SK-N-SH treated with all-trans-retinoic acid at 6 μM for 48 hours (cell line): Measurements from ENCODE around the gene CDHR5.

ENCODE experiments used
- ATAC-seq: fragments of 200-7000 bp; cut with Tn5 transposase; 3 replicates; pipeline ENCODE4 v1.9.1; 2020; ENCODE audit warnings: mild to moderate bottlenecking, moderate library complexity
- ARNTL ChIP-seq: fragments of 450-650 bp; formaldehyde crosslinking; IDR thresholded peaks from 2 replicates; pipeline ENCODE4 v1.5.0; 2020; ENCODE audit warnings: low read depth, mild to moderate bottlenecking, moderate library complexity, borderline replicate concordance
- BACH2 ChIP-seq: fragments of 250-450 bp; sonication (Bioruptor Pico); IDR thresholded peaks from 2 replicates; pipeline ENCODE4 v1.9.0; 2021; ENCODE audit warnings: mild to moderate bottlenecking, borderline replicate concordance
- CREB5 ChIP-seq: fragments of 250-450 bp; sonication (Bioruptor Pico); IDR thresholded peaks from 2 replicates; pipeline ENCODE4 v1.5.1; 2020; ENCODE audit warnings: low read depth, mild to moderate bottlenecking, moderate library complexity
- CSDC2 ChIP-seq: fragments of 250-450 bp; sonication (Bioruptor Pico); IDR thresholded peaks from 2 replicates; pipeline ENCODE4 v1.5.0; 2020; ENCODE audit warnings: mild to moderate bottlenecking, moderate library complexity
- CSRNP3 ChIP-seq: fragments of 250-450 bp; sonication (Bioruptor Pico); IDR thresholded peaks from 2 replicates; pipeline ENCODE4 v1.5.1; 2021; ENCODE audit warnings: mild to moderate bottlenecking, moderate library complexity
- GLIS3 ChIP-seq: fragments of 250-450 bp; sonication (Bioruptor Pico); IDR thresholded peaks from 2 replicates; pipeline ENCODE4 v1.5.0; 2020; ENCODE audit warnings: mild to moderate bottlenecking, moderate library complexity
- ISL1 ChIP-seq: fragments of 250-450 bp; sonication (Bioruptor Pico); IDR thresholded peaks from 2 replicates; pipeline ENCODE4 v2.1.2; 2022; ENCODE audit warnings: mild to moderate bottlenecking, moderate library complexity
- PATZ1 ChIP-seq: fragments of 250-450 bp; sonication (Bioruptor Pico); IDR thresholded peaks from 2 replicates; pipeline ENCODE4 v1.8.0; 2020; ENCODE audit warnings: mild to moderate bottlenecking, moderate library complexity, borderline replicate concordance
- POU6F1 ChIP-seq: fragments of 250-450 bp; sonication (Bioruptor Pico); IDR thresholded peaks from 2 replicates; pipeline ENCODE4 v1.8.0; 2021; ENCODE audit warnings: low read depth, mild to moderate bottlenecking, moderate library complexity, borderline replicate concordance
- PPARA ChIP-seq: fragments of 250-450 bp; sonication (Bioruptor Pico); IDR thresholded peaks from 2 replicates; pipeline ENCODE4 v1.5.0; 2020; ENCODE audit warnings: mild to moderate bottlenecking, borderline replicate concordance
- RARB ChIP-seq: fragments of 250-450 bp; sonication (Bioruptor Pico); IDR thresholded peaks from 2 replicates; pipeline ENCODE4 v1.8.0; 2021; ENCODE audit warnings: mild to moderate bottlenecking, moderate library complexity
- SNAI2 ChIP-seq: fragments of 250-450 bp; sonication (Bioruptor Pico); IDR thresholded peaks from 2 replicates; pipeline ENCODE4 v1.5.0; 2020; ENCODE audit warnings: mild to moderate bottlenecking, moderate library complexity
- TCF4 ChIP-seq: fragments of 250-450 bp; sonication (Bioruptor Pico); IDR thresholded peaks from 2 replicates; pipeline ENCODE4 v1.8.0; 2021; ENCODE audit warnings: mild to moderate bottlenecking, moderate library complexity, borderline replicate concordance
- TOX ChIP-seq: fragments of 250-450 bp; sonication (Bioruptor Pico); IDR thresholded peaks from 2 replicates; pipeline ENCODE4 v1.8.0; 2021; ENCODE audit warnings: mild to moderate bottlenecking, moderate library complexity, borderline replicate concordance
- TSHZ2 ChIP-seq: fragments of 250-450 bp; sonication (Bioruptor Pico); IDR thresholded peaks from 2 replicates; pipeline ENCODE4 v1.5.0; 2020; ENCODE audit warnings: mild to moderate bottlenecking, moderate library complexity
- ZC3H10 ChIP-seq: fragments of 250-450 bp; sonication (Bioruptor Pico); IDR thresholded peaks from 2 replicates; pipeline ENCODE4 v1.5.1; 2021; ENCODE audit warnings: mild to moderate bottlenecking, moderate library complexity
- ZFP30 ChIP-seq: fragments of 450-650 bp; formaldehyde crosslinking; IDR thresholded peaks from 2 replicates; pipeline ENCODE4 v1.5.0; 2022; ENCODE audit warnings: mild to moderate bottlenecking, moderate library complexity
- ZNF565 ChIP-seq: fragments of 450-650 bp; formaldehyde crosslinking; conservative IDR thresholded peaks from 2 replicates; pipeline ENCODE4 v1.5.0; 2020; ENCODE audit warnings: low read depth, mild to moderate bottlenecking, moderate library complexity
- ZNF8 ChIP-seq: fragments of 450-650 bp; formaldehyde crosslinking; IDR thresholded peaks from 2 replicates; pipeline ENCODE4 v1.5.0; 2020; ENCODE audit warnings: mild to moderate bottlenecking, moderate library complexity

The CDHR5 gene

GRCh38 chr11:598005-598680 is 26.6 kb downstream of the CDHR5 start:
- ATAC-seq: no peak; the same call in 2 of the 3 replicates
- TF ChIP-seq ARNTL (CRISPR knock-in tag) (no peak), ZC3H10 (CRISPR knock-in tag) (no peak), GLIS3 (CRISPR knock-in tag) (no peak), TCF4 (CRISPR knock-in tag) (no peak), ZNF8 (CRISPR knock-in tag) (no peak), PPARA (no peak), ZNF565 (CRISPR knock-in tag) (no peak)
- TF ChIP-seq, all 23 proteins: peak for 0

GRCh38 chr11:597166-597725 is 27.5 kb downstream of the CDHR5 start:
- ATAC-seq: peak; percentile 41; the same call in 2 of the 3 replicates
- no peak for TF ChIP-seq PATZ1 (CRISPR knock-in tag)
- TF ChIP-seq RARB (CRISPR knock-in tag): no peak
- TF ChIP-seq TOX: no peak
- no peak for TF ChIP-seq ARNTL (CRISPR knock-in tag)
- no peak for TF ChIP-seq ISL1 (CRISPR knock-in tag)
- TF ChIP-seq CSDC2: no peak
- no peak for TF ChIP-seq GLIS3 (CRISPR knock-in tag)
- TF ChIP-seq ZNF565 (CRISPR knock-in tag): no peak
- no peak for TF ChIP-seq POU6F1 (CRISPR knock-in tag)
- no peak for TF ChIP-seq ZNF8 (CRISPR knock-in tag)
- TF ChIP-seq ZC3H10 (CRISPR knock-in tag): no peak
- TF ChIP-seq SNAI2 (CRISPR knock-in tag): no peak
- no peak for TF ChIP-seq CREB5
- TF ChIP-seq BACH2 (CRISPR knock-in tag): no peak
- TF ChIP-seq, all 23 proteins: peak for 0

- TF ChIP-seq CSRNP3 (no peak), TSHZ2 (no peak), CREB5 (no peak), ZFP30 (no peak), PATZ1 (CRISPR knock-in tag) (no peak), POU6F1 (CRISPR knock-in tag) (no peak), PPARA (no peak), RARB (CRISPR knock-in tag) (no peak), ISL1 (CRISPR knock-in tag) (no peak), TOX (no peak), ARNTL (CRISPR knock-in tag) (no peak)
- no peak for ATAC-seq
These were observed 28.4 kb downstream of the CDHR5 start for GRCh38 chr11:596374-596773.
